Measurements from ENCODE around the gene RGS12.

Gene RGS12

DNA sequence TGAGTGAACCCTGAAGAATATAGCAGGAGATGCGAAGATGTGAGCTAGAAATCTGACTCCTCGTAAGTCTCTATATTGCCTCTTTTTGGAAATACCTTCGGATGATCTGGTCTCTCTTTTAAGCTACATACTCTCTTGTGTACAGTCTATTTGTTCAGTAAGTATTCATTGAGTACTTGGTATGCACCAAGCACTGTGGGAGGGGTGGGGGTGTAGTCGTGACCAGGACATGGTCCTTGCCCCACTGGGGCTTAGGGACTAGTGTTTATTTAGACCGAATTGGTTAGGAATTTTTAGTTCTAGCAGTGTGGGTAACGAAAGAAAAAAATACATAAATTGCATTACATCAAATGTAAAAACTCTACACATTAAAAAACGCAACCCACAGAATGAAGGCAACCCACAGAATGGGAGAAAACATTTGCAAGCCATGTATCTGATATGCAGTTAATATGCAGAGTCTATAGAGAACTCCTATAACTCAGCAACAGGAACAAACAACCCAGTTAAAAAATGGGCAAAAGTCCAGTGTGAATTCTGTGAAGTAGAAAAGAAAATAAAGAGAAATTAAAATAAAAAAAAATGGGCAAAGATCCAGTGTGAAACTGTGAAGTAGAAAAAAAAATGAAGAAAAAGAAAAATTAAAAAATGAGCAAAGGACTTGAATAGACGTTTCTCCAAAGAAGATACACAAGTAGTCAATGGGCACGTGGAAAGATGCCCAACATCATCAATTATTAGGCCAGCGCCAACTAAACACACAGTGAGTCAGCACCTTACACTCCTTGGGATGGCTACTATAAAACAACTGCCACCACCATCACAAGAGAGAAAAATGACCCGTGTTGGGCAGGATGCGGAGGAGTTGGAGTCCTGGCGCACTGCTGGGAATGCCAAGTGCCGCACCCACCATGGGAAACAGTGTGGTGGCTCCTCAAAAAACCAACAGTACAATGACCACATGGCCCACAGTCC, 43.8 kb downstream of the RGS12 start:
- no peak for DNase-seq

DNA sequence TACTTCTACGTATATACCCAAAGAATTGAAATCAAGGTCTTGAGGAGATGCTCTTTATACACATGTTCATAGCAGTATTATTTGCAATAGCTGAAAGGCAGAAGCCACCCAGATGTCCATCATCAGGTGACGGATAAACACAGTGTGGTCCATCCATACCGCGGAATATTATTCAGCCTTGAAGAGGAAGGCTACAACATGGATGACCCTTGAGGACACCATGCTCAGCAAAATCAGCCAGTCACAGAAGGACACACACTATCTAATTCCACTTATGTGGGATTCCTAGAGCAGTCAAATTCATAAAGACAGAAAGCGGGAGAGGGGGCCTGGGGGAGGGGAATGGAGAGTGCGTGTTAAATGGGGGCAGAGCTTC, 44.5 kb downstream of the RGS12 start:
- no peak for DNase-seq

DNA sequence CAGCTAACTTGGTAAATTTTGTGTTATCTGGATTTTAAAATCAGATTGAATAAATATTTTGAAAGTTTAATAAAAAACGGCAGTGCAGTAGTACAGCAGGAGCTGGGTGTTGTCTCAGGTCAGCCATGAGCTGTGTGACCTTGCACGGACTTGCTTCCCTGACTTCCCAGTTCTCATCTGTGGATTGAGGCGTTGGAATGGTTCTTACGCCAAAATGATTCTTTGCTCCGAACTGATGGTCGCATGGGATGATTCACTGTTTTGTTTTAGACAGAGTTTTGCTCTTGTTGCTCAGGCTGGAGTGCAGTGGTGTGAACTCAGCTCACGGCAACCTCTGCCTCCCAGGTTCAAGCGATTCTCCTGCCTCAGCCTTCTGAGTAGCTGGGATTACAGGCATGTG, 45.0 kb downstream of the RGS12 start:
- DNase-seq, result no peak

DNA sequence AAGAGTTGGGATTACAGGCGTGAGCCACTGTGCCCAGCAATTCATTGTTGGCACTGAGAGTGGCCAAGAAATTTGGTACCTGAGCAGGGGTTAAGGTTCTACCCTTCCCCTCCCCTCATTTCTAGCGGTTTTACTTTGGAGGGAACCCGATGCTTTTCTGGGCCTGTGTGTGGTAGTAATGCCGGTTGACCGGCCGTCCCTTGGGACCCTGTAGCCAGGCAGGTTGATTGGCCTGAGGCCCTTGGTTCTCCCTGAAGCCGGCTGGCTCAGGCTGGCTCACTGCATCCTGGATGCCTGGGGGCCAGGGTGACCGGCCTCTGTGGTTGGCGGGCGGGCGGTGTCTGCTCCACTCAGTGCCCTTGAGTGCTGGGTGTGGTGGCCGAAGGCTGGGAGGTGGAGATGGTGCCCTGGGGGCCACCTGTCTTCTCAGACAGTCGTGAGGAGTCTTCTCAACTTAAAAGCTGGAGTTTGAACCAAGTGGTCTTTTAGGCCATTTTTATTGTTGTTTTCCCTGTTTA, 45.6 kb downstream of the RGS12 start:
- no peak for DNase-seq

DNA sequence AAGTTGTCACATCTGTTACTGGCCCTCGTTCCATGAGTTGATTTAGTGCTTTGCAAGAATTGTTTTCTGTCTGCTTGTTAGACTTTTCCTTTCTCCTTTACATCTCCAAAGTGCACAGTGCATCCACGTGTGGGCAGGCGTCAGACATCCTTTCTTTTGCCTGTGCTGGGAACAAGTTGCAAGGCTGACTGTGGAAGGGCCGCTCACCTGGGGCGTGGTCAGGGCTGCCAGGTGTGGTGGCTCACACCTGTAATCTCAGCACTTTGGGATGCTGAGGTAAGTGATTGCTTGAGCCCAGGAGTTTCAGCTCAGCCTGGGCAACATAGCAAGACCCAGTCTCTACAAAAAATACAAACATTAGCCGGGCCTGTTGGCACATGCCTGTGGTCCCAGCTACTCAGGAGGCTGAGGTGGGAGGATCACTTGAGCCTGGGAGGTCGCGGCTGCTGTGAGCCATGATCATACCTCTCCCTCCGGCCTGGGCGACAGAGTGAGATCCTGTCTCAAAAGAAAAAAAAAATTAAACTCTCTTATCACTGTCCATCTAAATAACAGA, 46.2 kb downstream of the RGS12 start:
- no peak for DNase-seq

DNA sequence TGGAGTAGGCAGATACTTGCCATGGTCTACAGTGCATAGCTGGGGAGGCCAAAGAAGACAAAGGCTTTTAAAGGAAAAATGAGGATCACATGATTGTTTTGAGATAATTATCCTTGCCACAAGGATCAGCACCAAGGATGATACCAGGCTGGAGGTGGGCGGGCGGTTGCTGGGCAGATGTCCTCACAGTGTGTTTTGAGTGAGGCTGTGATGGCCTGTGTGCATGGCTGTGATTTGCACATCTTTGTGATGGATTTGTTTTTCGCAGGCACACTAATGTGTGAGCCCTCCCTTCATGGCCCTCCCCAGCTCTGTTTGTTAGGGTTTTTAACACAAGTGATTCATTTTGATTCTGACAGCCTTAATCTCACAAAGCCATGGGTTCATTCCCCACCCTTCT, 46.8 kb downstream of the RGS12 start:
- no peak for DNase-seq

DNA sequence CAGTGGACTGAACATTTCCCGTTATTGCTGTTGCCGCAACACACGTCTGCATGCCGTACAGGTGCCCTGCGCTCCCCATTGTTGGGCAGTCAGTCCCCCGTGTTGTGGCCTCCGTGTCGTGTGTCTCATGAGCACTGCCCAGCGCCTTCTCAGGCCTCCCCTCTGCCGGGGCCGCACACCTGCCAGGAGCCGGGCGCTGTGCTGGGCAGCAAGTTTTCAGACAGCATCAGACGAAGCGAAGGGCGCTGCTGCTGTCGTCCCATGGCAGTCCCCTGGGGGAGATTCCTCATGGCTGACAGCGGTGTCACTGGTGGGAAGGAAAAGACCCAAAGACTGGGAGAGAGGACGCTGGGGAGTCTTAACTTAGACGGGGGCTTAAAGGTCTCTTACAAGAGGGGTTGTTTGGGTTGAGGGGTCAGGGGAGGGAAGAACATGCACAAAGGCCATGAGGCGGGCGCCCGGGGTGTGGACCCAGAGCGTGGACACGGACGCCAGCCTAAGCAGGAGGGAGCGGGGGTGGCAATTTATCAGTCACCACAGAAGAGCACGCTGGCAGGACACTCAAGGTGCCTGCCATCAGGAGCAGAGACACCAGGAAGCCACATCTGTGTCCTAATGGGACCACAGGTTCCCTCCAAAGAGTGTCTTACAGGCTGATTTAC, 47.3 kb downstream of the RGS12 start:
- DNase-seq, result no peak

DNA sequence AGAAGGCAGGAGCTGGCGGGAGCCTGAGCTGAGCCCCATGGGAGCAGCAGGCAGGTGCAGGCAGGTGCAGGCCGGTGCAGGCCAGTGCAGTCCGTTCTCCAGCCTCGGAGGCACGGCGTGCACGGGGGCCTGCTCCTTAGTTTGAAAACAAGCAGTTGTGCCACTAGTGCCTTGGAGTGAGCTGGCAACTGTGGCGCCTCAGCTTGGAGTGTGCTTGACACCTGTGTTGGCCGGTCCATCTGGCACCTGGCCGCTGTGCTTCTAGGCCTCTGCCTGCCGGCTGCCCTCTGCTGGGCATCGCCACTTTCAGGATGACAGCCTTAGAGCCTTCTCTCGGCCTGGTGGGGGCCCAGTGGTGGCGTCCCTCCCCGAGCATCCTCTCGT, 47.9 kb downstream of the RGS12 start:
- no peak for DNase-seq

DNA sequence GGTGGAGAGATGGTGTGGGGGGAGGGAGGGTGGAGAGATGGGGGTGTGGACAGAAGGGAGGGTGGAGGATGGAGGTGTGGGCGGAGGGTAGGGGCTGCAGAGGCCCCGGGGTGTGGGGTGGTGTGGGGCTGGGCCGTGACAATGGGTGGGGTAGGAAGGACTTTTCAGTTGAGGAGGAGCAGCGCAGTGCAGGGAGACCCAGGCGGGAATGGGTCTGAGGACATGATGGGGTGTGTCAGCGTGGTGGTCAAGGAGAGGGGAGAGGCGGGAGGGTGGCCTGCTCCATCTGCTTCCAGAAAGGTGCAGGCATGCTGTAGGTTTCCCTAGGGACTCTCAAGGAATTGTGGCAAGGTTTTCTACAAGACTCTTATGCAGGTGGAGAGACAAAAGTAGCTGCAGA, 48.9 kb downstream of the RGS12 start:
- no peak for DNase-seq

DNA sequence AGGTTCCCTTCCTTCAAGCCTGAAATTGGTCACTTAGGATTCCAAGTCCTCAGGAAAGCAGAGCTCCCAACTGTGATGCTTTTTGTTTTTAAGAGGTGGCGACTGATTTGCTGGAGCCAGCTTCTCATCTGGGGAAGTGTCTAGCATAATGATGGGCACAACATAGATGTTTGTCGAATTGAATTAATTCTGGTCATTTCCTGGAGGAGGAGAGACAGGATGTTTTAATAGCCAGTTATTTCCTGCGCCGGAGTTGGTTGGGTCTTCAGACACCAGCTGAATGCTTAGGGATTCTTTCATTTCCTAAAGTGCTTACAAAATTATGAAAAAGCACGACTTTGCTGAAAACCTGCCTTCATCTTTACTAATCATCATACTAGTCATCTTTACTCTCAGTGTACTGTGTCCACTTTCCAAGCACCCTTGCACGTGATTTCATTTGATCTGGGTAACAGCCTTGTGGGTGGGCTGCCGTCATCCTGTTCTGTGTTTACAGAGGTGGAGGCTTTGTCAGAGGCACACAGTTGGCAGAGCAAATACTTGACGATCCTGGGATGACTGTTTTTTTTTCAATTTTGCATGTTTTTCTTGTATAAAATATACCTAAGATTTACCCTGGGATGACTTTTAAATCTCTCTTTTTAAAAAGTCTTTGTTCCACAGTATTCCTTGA, 49.5 kb downstream of the RGS12 start:
- no peak for DNase-seq
